Endothelial cell of umbilical vein (primary cell): ENCODE data around the gene FGF12. TPM values are rescaled to one million over a fixed set of nuclear protein-coding genes. Genes with fewer than 3 reads are reported as not detected.

Experiments
- BruUV-seq: library from RNA; stranded (reverse); fragments of 400-500 nt; replicated peaks from 2 replicates; lab custom pipeline; 2021; lab: Mats Ljungman, UMichigan
- CTCF ChIA-PET: fragments of 300-600, 350-600 bp; sonication (Branson Sonifier 250); formaldehyde crosslinking; loops from one replicate; lab custom pipeline; 2021; ENCODE audit warnings: antibody characterized with exemption, inconsistent platforms; lab: Charles Lee
- POLR2A ChIA-PET: fragments of 300-600, 350-600 bp; sonication (Branson Sonifier 250); formaldehyde crosslinking; loops from one replicate; lab custom pipeline; 2021; ENCODE audit warnings: antibody characterized with exemption, inconsistent platforms; lab: Charles Lee
- DNase-seq: peaks from one replicate; pipeline ENCODE4 v3.0.0-alpha.2; 2011; ENCODE audit warnings: low read depth, low spot score
- FAIRE-seq: peaks from 2 replicates; lab custom pipeline; 2011; peaks lifted over from hg19 to GRCh38; lab: Jason Lieb, UNC
- H2AFZ ChIP-seq: 2 replicates; pipeline ENCODE4 v1.6.0; 2012; ENCODE audit warnings: low read depth, low read length, control low read depth, inconsistent platforms
- H3K27ac ChIP-seq: 2 replicates; pipeline ENCODE4 v1.5.1; 2011; ENCODE audit warnings: low read depth, mild to moderate bottlenecking, control low read depth, low read length, moderate library complexity; ENCODE audit not compliant: insufficient read depth
- H3K27me3 ChIP-seq, 2 experiments: 2 replicates each; pipeline versions ENCODE4 v1.6.0 to v1.6.1; 2011; ENCODE audit warnings: low read length in 2 of 2, mixed read lengths in 1 of 2; ENCODE audit not compliant: control insufficient read depth in 2 of 2, insufficient read depth in 2 of 2
- H3K36me3 ChIP-seq, 2 experiments: 2 replicates in 1 of 2; 3 replicates in 1 of 2; pipeline ENCODE4 v1.5.1; 2011; ENCODE audit warnings: low read length in 2 of 2, mild to moderate bottlenecking in 1 of 2, moderate library complexity in 1 of 2; ENCODE audit not compliant: control insufficient read depth in 2 of 2, insufficient read depth in 2 of 2; ENCODE audit errors: extremely low read depth in 1 of 2
- H3K4me1 ChIP-seq: 3 replicates; pipeline ENCODE4 v1.5.1; 2011; ENCODE audit warnings: mild to moderate bottlenecking, low read length; ENCODE audit not compliant: control insufficient read depth, insufficient read depth; ENCODE audit errors: extremely low read depth
- H3K4me2 ChIP-seq: 2 replicates; pipeline ENCODE4 v1.6.1; 2011; ENCODE audit warnings: low read length, control low read depth, mixed read lengths; ENCODE audit not compliant: insufficient read depth
- H3K4me3 ChIP-seq, 3 experiments: fragments of 200-600 bp in 1 of 3; sonication (generic), shearing (Covaris generic) in 1 of 3; replicated peaks in 1 of 3; 2 replicates each; pipeline ENCODE4 v1.5.1; 2011 to 2016; ENCODE audit warnings: control low read depth in 3 of 3, low read length in 3 of 3, mild to moderate bottlenecking in 2 of 3, inconsistent platforms in 1 of 3, low read depth in 1 of 3, moderate library complexity in 1 of 3; ENCODE audit not compliant: insufficient read depth in 1 of 3
- H3K79me2 ChIP-seq: 2 replicates; pipeline ENCODE4 v1.6.0; 2012; ENCODE audit warnings: low read length, inconsistent platforms; ENCODE audit not compliant: control insufficient read depth, insufficient read depth
- H3K9ac ChIP-seq: replicated peaks from 2 replicates; pipeline ENCODE3; 2011; ENCODE audit warnings: low read length, control low read depth; ENCODE audit not compliant: insufficient read depth; ENCODE audit errors: extremely low read depth
- H3K9me1 ChIP-seq: replicated peaks from 3 replicates; pipeline ENCODE4 v1.6.0; 2011; ENCODE audit warnings: mild to moderate bottlenecking, low read length; ENCODE audit not compliant: control insufficient read depth, insufficient read depth; ENCODE audit errors: extremely low read depth
- H3K9me3 ChIP-seq: replicated peaks from 2 replicates; pipeline ENCODE4 v1.5.1; 2012; ENCODE audit warnings: low read length, inconsistent platforms; ENCODE audit not compliant: control insufficient read depth, insufficient read depth
- H4K20me1 ChIP-seq: replicated peaks from 2 replicates; pipeline ENCODE3; 2011; ENCODE audit warnings: mild to moderate bottlenecking, low read length; ENCODE audit not compliant: control insufficient read depth, insufficient read depth; ENCODE audit errors: extremely low read depth
- CTCF ChIP-seq, 2 donors: IDR thresholded peaks; 1 replicate in 1 of 2; 2 replicates in 1 of 2; pipeline ENCODE4 v1.5.1; 2011; ENCODE audit warnings: low read length in 2 of 2, mild to moderate bottlenecking in 2 of 2, moderate library complexity in 2 of 2, control low read depth in 1 of 2, inconsistent platforms in 1 of 2, low read depth in 1 of 2; ENCODE audit not compliant: insufficient read depth in 1 of 2; ENCODE audit errors: extremely low read depth in 1 of 2
- GATA2 ChIP-seq: IDR thresholded peaks from 2 replicates; pipeline ENCODE4 v1.7.0; 2011; ENCODE audit warnings: low read depth, mild to moderate bottlenecking, moderate library complexity, mixed read lengths, low read length; ENCODE audit not compliant: insufficient read length, insufficient read depth
- JUN ChIP-seq: IDR thresholded peaks from 2 replicates; pipeline ENCODE4 v1.6.1; 2011; ENCODE audit warnings: borderline replicate concordance, low read depth; ENCODE audit not compliant: insufficient read length, insufficient read depth
- MYC ChIP-seq: IDR thresholded peaks from one replicate; pipeline ENCODE4 v1.6.1; 2011; ENCODE audit warnings: mild to moderate bottlenecking, low read depth, low read length
- dilution Hi-C: fragments of 300-500 bp; cut with MboI; formaldehyde crosslinking; loops from one replicate; pipeline ENCODE4 v1.15.0; 2019; ENCODE audit warnings: low sequenced_read_pairs; ENCODE audit not compliant: extremely low pct_ligation_motif_present
- intact Hi-C: fragments of 100-400 bp; cut with micrococcal nuclease; formaldehyde crosslinking; loops from one replicate; pipeline ENCODE4 v1.10.0; 2022
- polyA plus RNA-seq, 4 experiments: library from polyadenylated mRNA; depleted of rRNA in 3 of 4; stranded (reverse) in 3 of 4; unstranded in 1 of 4; fragments of >200 nt; gene quantifications; 2 replicates each; pipeline versions ENCODE4 v1.2.1 to v1.2.3, GENCODE V29; 2011 to 2012; ENCODE audit warnings: missing spikeins in 1 of 4
- total RNA-seq: library from RNA; stranded (reverse); gene quantifications from 2 replicates; pipeline ENCODE4 v1.2.3, GENCODE V29; 2021
- TF ChIP-seq, protein P1 (sequence below): IDR thresholded peaks from 2 replicates; pipeline ENCODE4 v1.6.1; 2011; ENCODE audit not compliant: insufficient read depth, insufficient read length

FGF12 gene
- total and polyA plus RNA-seq, 2 donors (not counting 3 experiments of a cell fraction or from before 2014, with no cell fraction given): 0.72 to 2.5 TPM

DNA sequence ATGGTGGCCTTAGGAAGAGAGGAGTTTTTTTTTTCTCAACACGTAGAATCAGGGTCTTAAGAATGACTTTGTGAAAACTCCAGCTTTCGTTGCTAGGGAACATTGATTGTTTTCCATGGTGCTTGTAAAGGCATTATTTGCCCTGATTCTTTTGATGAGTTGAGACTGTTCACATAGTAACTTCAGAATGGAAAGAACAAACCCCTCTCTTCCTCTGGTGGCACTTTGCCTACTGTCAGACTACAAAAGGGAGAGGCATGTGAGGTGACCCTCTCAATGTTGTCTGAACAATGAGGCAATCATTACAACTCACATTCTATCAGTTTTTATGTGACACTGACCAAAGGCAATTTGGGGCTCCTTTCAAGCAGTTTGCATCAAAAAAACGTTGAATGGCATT is 477.8 kb downstream of the FGF12 start:
- no peak overlapping the region for H3K9ac ChIP-seq

DNA sequence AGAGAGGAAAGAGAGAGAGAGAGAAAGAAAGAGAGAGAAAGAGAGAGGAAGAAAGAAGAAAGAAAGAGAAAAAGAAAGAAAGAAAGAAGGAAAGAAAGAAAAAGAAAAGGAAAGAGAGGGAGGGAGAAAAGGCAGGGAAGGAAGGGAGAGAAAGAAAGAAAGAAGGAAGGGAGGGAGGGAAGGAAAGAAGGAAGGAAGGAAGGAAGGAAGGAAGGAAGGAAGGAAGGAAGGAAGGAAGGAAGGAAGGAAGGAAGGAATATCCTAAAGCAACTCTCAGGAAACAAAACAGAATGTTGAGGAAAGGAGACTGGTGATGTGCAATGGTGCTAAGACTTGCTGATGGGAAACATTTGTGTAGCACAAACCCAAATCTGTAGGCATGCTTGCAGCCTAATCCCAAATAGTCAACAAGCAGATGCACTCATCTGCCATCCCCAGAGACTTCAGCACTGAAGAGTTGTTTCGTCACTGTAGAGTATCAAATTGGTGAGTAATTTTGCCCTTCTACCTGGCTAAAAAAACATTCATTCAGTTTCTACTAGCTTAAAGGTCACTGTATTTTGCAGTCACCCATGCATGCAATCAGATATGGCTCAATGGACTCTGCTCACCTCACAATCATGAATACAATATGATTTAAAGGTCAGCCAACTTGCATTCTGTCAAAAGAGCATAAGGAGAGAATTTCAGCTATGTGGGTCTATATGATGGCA is 480.3 kb downstream of the FGF12 start:
- ChIA-PET CTCF (no interaction called here), POLR2A (no interaction called here)
- Histone ChIP-seq H3K4me2 (no peak overlapping the region), H3K9ac (no peak overlapping the region), H3K4me1 (no peaks in the 10 kb centered on the region), H3K9me1 (no peaks in the 10 kb centered on the region), H2AFZ (no peak overlapping the region), H4K20me1 (no peaks in the 10 kb centered on the region), H3K27me3 (no peaks in the 10 kb centered on the region), H3K9me3 (no peaks in the 10 kb centered on the region), H3K79me2 (no peaks in the 10 kb centered on the region), H3K27ac (no peak overlapping the region), H3K4me3 (no peak overlapping the region), H3K36me3 (no peaks in the 10 kb centered on the region)
- FAIRE-seq (no peak), DNase-seq (no peak)
- no TSS peak for BruUV-seq
- intact Hi-C loops: no loop called here
- no peak for TF ChIP-seq JUN
- TF ChIP-seq GATA2: no peak
- TF ChIP-seq CTCF (IDR thresholded peaks at IDR 0.05; ENCODE audit: extremely low read depth in 1 of 2, insufficient read depth in 1 of 2, low read depth in 1 of 2, low read length in 2 of 2): no peak
- dilution Hi-C loops: no loop called here

More for the DNA sequence above, 477.8 kb downstream of the FGF12 start:
- DNase-seq: no peak
- dilution Hi-C loops (no loop called here), intact Hi-C loops (no loop called here)
- FAIRE-seq: peak; percentile 44
- Histone ChIP-seq H3K79me2 (no peaks in the 10 kb centered on the region), H3K9me3 (no peaks in the 10 kb centered on the region), H3K9me1 (no peaks in the 10 kb centered on the region), H3K27me3 (no peaks in the 10 kb centered on the region), H3K36me3 (no peaks in the 10 kb centered on the region), H4K20me1 (no peaks in the 10 kb centered on the region), H3K4me1 (no peaks in the 10 kb centered on the region), H3K4me2 (no peak overlapping the region), H2AFZ (no peak overlapping the region), H3K27ac (no peak overlapping the region), H3K4me3 (no peak overlapping the region)
- ChIA-PET CTCF (no interaction called here), POLR2A (no interaction called here)
- TF ChIP-seq MYC: no peak
- TF ChIP-seq, protein P1, sequence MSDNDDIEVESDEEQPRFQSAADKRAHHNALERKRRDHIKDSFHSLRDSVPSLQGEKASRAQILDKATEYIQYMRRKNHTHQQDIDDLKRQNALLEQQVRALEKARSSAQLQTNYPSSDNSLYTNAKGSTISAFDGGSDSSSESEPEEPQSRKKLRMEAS: no peak
- no TSS peak for BruUV-seq
